Heart left ventricle (tissue), 16 donors: ENCODE measurements around the gene NFIA. TPM values are rescaled to one million over a fixed set of nuclear protein-coding genes. Genes with fewer than 3 reads are reported as not detected.
A peak's percentile ranks its signal among the peaks of the same experiment; 100 is the strongest.

Experiments used
- ATAC-seq, 4 donors: fragments of 200-7000 bp; cut with Tn5 transposase; one replicate each; pipeline ENCODE4 v1.9.1; 2020 to 2022; ENCODE audit warnings: moderate library complexity in 4 of 4, mild to moderate bottlenecking in 3 of 4, moderate number of reproducible peaks in 1 of 4
- DNase-seq, 5 donors: peaks; one replicate each; pipeline ENCODE4 v3.0.0-alpha.2; 2020
- H3K27ac ChIP-seq, 12 donors: fragments of 200-600 bp; sonication (generic) in 4 of 12; one replicate each; pipeline versions ENCODE4 v1.5.0 to v1.8.0; 2016 to 2022; ENCODE audit warnings: mild to moderate bottlenecking in 2 of 12
- H3K27me3 ChIP-seq, 9 donors: fragments of 200-600 bp; sonication (generic) in 2 of 9; one replicate each; pipeline versions ENCODE4 v1.5.1 to v1.8.0; 2016 to 2022; ENCODE audit warnings: mild to moderate bottlenecking in 3 of 9
- H3K36me3 ChIP-seq, 9 donors: fragments of 200-600 bp; sonication (generic) in 2 of 9; one replicate each; pipeline versions ENCODE4 v1.5.0 to v1.8.0; 2018 to 2022; ENCODE audit warnings: mild to moderate bottlenecking in 2 of 9
- H3K4me1 ChIP-seq, 12 donors: fragments of 200-600 bp; sonication (generic) in 4 of 12; one replicate each; pipeline versions ENCODE4 v1.5.0 to v1.8.0; 2016 to 2022; ENCODE audit warnings: mild to moderate bottlenecking in 3 of 12
- H3K4me3 ChIP-seq, 12 donors: fragments of 200-600 bp; sonication (generic) in 4 of 12; one replicate each; pipeline versions ENCODE4 v1.5.0 to v1.8.0; 2017 to 2022; ENCODE audit warnings: mild to moderate bottlenecking in 9 of 12, moderate library complexity in 4 of 12
- H3K9me3 ChIP-seq, 12 donors: fragments of 200-600 bp; sonication (generic) in 4 of 12; one replicate each; pipeline versions ENCODE4 v1.5.0 to v1.8.0; 2016 to 2022; ENCODE audit warnings: mild to moderate bottlenecking in 1 of 12
- POLR2A ChIP-seq, 2 donors: fragments of 450-650 bp; IDR thresholded peaks; one replicate each; pipeline ENCODE4 v1.6.1; 2017; ENCODE audit warnings: antibody characterized with exemption in 2 of 2, mild to moderate bottlenecking in 2 of 2, moderate library complexity in 2 of 2
- WGBS, 4 donors: extraction: QIAGEN DNeasy Blood & Tissue Kit in 2 of 4; methylation state at CpG; one replicate each; pipeline versions ENCODE4 v1.1.5 to v1.1.7; 2013 to 2018; 5-methylcytosine and 5-hydroxymethylcytosine counted together
- intact Hi-C, 10 donors: fragments of 100-400 bp; cut with DNase I; formaldehyde crosslinking; loops; one replicate each; pipeline versions ENCODE4 v1.11.1 to v1.14.2; 2022
- polyA plus RNA-seq, 2 donors: library from polyadenylated mRNA; stranded (reverse); fragments of 200-250 nt; gene quantifications; one replicate each; pipeline ENCODE4 v1.2.3, GENCODE V29; 2013
- total RNA-seq, 9 donors: library from RNA; depleted of rRNA in 2 of 9; stranded (reverse); fragments of >200 nt in 2 of 9; fragmentation: NEBNext Ultra II Directional in 3 of 9; extraction: Animal tissue kit (Norgen Biotek cat#: 25700) in 3 of 9; gene quantifications; one replicate each; pipeline versions ENCODE4 v1.1.0 to v1.2.4, GENCODE V29; 2016 to 2023
- TF ChIP-seq, protein P1 (sequence below), 12 donors: fragments of 200-600 bp; sonication (generic) in 4 of 12; IDR thresholded peaks; one replicate each; pipeline versions ENCODE4 v1.5.0 to v1.8.0; 2018 to 2022; ENCODE audit warnings: antibody characterized with exemption in 12 of 12, mild to moderate bottlenecking in 5 of 12
- donor health status: ischemic (EF 13 %, LVEDD 7.1; RV severe dilation, severe dysfunction).
- donor health status: healthy with polysubstance abuse.
- donor health status: DM: no; HTN: yes; CAD: no.
- donor health status: DM: no; HTN: no; CAD: no.
- donor health status: ischemic (EF 25% LVEDD 6.9; RV normal size, moderate dysfunction).
- donor health status: ischemic (EF 25% LVEDD 5.7; RV mildly dilated, moderate dysfunction).
- donor health status: healthy.
- donor health status: DM: yes; HTN: yes; CAD: no.
- donor health status: ischemic (EF 35%, LVEDD 5.7; RV mildly dilated, moderate dysfunction).
- donor health status: nonischemic (EF 11% LVEDD 7.7; RV severe dilation, severe dysfunction).
- donor health status: DM: yes; HTN: yes; CAD: no.
- donor health status: PGD.
- donor health status: ischemic (EF 29% LVEDD 5.4; RV normal size, mild dysfunction).
- donor health status: nonischemic (EF 23%, LVEDD 6.1; RV moderate dilation, normal function).

Gene NFIA
- total and polyA plus RNA-seq, 11 donors, result 12.7 to 121 (median 96.5) TPM

DNA sequence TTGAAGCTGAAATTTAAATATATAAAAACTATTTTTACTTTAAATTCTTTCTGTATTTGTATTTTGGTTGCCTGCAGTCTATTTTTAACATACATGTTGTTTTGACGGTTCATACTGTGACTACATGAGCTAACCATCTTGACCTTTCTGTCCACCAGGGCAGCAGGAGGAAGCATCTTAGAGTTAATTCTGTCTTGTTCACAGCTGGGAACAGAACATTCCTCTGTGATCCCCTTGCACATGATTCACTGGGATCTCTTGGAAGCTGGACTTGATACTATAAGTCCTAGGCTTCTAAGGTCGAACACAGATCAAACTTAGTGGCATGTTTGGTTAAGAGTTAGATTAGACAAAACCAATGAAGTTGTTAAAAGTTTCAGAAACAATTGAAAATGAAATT is 99.7 kb downstream of the NFIA start:
- Histone ChIP-seq H3K27me3 (no peaks in the 10 kb centered on the region), H3K27ac (peak overlapping the region in 11 of 12 donors; percentile 7 to 94 (median 87)), H3K36me3 (no peaks in the 10 kb centered on the region), H3K4me3 (no peak overlapping the region), H3K4me1 (peaks cover 22 to 84% (median 60%) of the 10 kb centered on the region in 12 donors), H3K9me3 (no peaks in the 10 kb centered on the region)
- no peak for TF ChIP-seq POLR2A (IDR thresholded peaks at IDR 0.05)
- TF ChIP-seq, protein P1, sequence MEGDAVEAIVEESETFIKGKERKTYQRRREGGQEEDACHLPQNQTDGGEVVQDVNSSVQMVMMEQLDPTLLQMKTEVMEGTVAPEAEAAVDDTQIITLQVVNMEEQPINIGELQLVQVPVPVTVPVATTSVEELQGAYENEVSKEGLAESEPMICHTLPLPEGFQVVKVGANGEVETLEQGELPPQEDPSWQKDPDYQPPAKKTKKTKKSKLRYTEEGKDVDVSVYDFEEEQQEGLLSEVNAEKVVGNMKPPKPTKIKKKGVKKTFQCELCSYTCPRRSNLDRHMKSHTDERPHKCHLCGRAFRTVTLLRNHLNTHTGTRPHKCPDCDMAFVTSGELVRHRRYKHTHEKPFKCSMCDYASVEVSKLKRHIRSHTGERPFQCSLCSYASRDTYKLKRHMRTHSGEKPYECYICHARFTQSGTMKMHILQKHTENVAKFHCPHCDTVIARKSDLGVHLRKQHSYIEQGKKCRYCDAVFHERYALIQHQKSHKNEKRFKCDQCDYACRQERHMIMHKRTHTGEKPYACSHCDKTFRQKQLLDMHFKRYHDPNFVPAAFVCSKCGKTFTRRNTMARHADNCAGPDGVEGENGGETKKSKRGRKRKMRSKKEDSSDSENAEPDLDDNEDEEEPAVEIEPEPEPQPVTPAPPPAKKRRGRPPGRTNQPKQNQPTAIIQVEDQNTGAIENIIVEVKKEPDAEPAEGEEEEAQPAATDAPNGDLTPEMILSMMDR (IDR thresholded peaks at IDR 0.05), result no peak
- WGBS, 4 donors, result 12 to 19% (median 14%) methylated on average over 2 of the region's 2 CpGs
- DNase-seq (no peak), ATAC-seq (peak in 2 of 4 donors; percentile 11 to 33)
- intact Hi-C loops, result loop anchor here in 9 of 10 donors (2.0 to 10.0 kb wide), 11 partner anchors 63 to 273 kb away; partner anchors contain the start of gene NFIA (in 4 of the 9)

GRCh38 chr1:61182480-61182879 is 100.1 kb downstream of the NFIA start:
- WGBS, 4 donors, result 80 to 85% (median 82%) methylated on average over 3 of the region's 3 CpGs
- Histone ChIP-seq H3K4me3 (no peak overlapping the region), H3K36me3 (no peaks in the 10 kb centered on the region), H3K9me3 (no peaks in the 10 kb centered on the region), H3K4me1 (peaks cover 23 to 84% (median 64%) of the 10 kb centered on the region in 12 donors), H3K27me3 (no peaks in the 10 kb centered on the region), H3K27ac (peak overlapping the region in 11 of 12 donors; percentile 7 to 94 (median 87))
- intact Hi-C loops, result loop anchor here in 9 of 10 donors (2.0 to 10.0 kb wide), 11 partner anchors 62 to 272 kb away; partner anchors contain the start of gene NFIA (in 4 of the 9)
- TF ChIP-seq, protein P1 (IDR thresholded peaks at IDR 0.05), result no peak
- DNase-seq (no peak), ATAC-seq (no peak)

DNA sequence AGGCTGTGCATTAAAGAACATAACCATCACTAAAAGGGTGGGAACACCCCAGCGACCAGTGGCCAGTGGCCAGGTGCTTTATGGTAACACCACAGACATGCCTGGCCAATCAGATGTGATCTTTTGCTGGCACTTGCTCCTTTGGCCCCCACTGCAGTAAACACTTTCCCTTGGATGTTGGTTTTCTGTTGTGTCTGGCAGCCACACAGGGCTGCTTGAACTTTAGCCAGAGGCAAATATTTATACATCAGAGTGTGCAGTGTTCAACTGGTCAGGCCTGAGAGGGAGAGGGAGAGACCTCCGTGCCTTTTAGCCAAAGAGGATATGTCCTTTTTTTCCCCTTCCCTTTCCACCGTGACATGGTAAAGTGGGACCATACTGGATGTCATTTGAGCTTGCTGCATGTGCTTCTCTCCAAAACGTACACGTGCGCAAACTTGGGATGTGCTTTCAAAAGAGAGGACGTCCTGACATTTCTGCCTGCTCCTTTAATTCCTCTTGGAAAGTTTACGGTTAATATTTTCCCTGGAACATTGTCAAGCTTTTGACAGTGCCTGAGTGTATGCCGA is 101.2 kb downstream of the NFIA start:
- 4 to 11% (median 11%) methylated on average over 9 of the region's 9 CpGs for WGBS, 4 donors
- Histone ChIP-seq H3K4me3 (peak overlapping the region in 11 of 12 donors; percentile 24 to 53 (median 42)), H3K27me3 (no peaks in the 10 kb centered on the region), H3K27ac (peak overlapping the region; percentile 66 to 94 (median 88)), H3K36me3 (no peaks in the 10 kb centered on the region), H3K9me3 (no peaks in the 10 kb centered on the region), H3K4me1 (peaks cover 23 to 82% (median 64%) of the 10 kb centered on the region in 12 donors)
- ATAC-seq (peak; percentile 61 to 76 (median 74)), DNase-seq (peak in 4 of 5 donors; percentile 38 to 47 (median 44))
- TF ChIP-seq, protein P1 (IDR thresholded peaks at IDR 0.05), result no peak
- TF ChIP-seq POLR2A (IDR thresholded peaks at IDR 0.05), result no peak
- intact Hi-C loops, result loop anchor here in 9 of 10 donors (2.0 to 10.0 kb wide), 13 partner anchors 61 to 271 kb away; partner anchors contain the start of gene NFIA (in 4 of the 9)

GRCh38 chr1:61184040-61184713 is 101.8 kb downstream of the NFIA start:
- no peaks in the 10 kb centered on the region for H3K9me3 ChIP-seq
- intact Hi-C loops, result loop anchor here in 9 of 10 donors (2.0 to 10.0 kb wide), 12 partner anchors 61 to 271 kb away; partner anchors contain the start of gene NFIA (in 4 of the 9)
- TF ChIP-seq, protein P1 (IDR thresholded peaks at IDR 0.05), result no peak
- 1 to 14% (median 9%) methylated on average over 17 of the region's 17 CpGs for WGBS, 4 donors
- no peaks in the 10 kb centered on the region for H3K27me3 ChIP-seq
- peak overlapping the region in 11 of 12 donors; percentile 24 to 53 (median 42) for H3K4me3 ChIP-seq
- H3K4me1 ChIP-seq, result peaks cover 23 to 76% (median 58%) of the 10 kb centered on the region in 12 donors
- peak; percentile 92 to 96 (median 94) for ATAC-seq
- peak; percentile 92 to 96 (median 93) for DNase-seq
- H3K27ac ChIP-seq, result peak overlapping the region; percentile 66 to 94 (median 88)
- no peaks in the 10 kb centered on the region for H3K36me3 ChIP-seq
